SK-N-MC (cell line): ENCODE data around the gene LMF1.

Experiments used
- DNase-seq: peaks from one replicate; pipeline ENCODE4 v3.0.0-alpha.2; 2011; ENCODE audit warnings: low read depth, low spot score
- H3K27ac ChIP-seq: fragments of 200-600 bp; sonication (generic); 2 replicates; pipeline ENCODE4 v1.5.1; 2016; ENCODE audit warnings: mixed run types
- H3K36me3 ChIP-seq: fragments of 200-600 bp; sonication (generic); 2 replicates; pipeline ENCODE4 v1.6.1; 2017; ENCODE audit warnings: antibody characterized with exemption, low read length, mixed read lengths; ENCODE audit not compliant: insufficient read depth
- H3K4me3 ChIP-seq: fragments of 200-600 bp; sonication (generic); 2 replicates; pipeline ENCODE4 v1.5.1; 2016
- H3K9ac ChIP-seq: fragments of 200-600 bp; sonication (generic); 2 replicates; pipeline ENCODE4 v1.8.0; 2017; ENCODE audit warnings: mixed run types, mixed read lengths; ENCODE audit not compliant: insufficient read length
- H3K9me3 ChIP-seq: fragments of 200-600 bp; sonication (generic); 2 replicates; pipeline ENCODE4 v1.6.1; 2017; ENCODE audit warnings: low read depth, mild to moderate bottlenecking, antibody characterized with exemption, low read length, moderate library complexity, mixed read lengths
- EZH2 ChIP-seq: fragments of 200-600 bp; sonication (generic); IDR thresholded peaks from one replicate; pipeline ENCODE4 v1.6.1; 2017; ENCODE audit warnings: antibody characterized with exemption
- FOXP2 ChIP-seq: optimal IDR thresholded peaks from 2 replicates; pipeline ENCODE3; 2011; ENCODE audit warnings: mild to moderate bottlenecking, moderate library complexity; ENCODE audit not compliant: insufficient read depth; ENCODE audit errors: extremely low read length, control extremely low read depth
- POLR2AphosphoS5 ChIP-seq: IDR thresholded peaks from 2 replicates; pipeline ENCODE4 v1.6.1; 2012; ENCODE audit warnings: mild to moderate bottlenecking, low read depth, low read length, borderline replicate concordance

Gene LMF1

GRCh38 chr16:943971-944370, 26.8 kb downstream of the LMF1 start:
- Histone ChIP-seq H3K4me3 (no peak overlapping the region), H3K9ac (no peak overlapping the region), H3K9me3 (no peaks in the 10 kb centered on the region), H3K36me3 (peaks cover 5% of the 10 kb centered on the region; the same call in 1 of the 2 replicates), H3K27ac (no peak overlapping the region)
- DNase-seq, result no peak
- no peak for TF ChIP-seq EZH2
- no peak for TF ChIP-seq POLR2AphosphoS5
- TF ChIP-seq FOXP2, result no peak

GRCh38 chr16:942436-943060, 28.2 kb downstream of the LMF1 start:
- TF ChIP-seq FOXP2 (no peak), POLR2AphosphoS5 (no peak), EZH2 (no peak)
- Histone ChIP-seq H3K36me3 (peaks cover 5% of the 10 kb centered on the region; the same call in 1 of the 2 replicates), H3K9ac (no peak overlapping the region), H3K4me3 (no peak overlapping the region), H3K9me3 (no peaks in the 10 kb centered on the region), H3K27ac (no peak overlapping the region)
- DNase-seq, result no peak

GRCh38 chr16:939941-940340, 30.8 kb downstream of the LMF1 start:
- no peaks in the 10 kb centered on the region for H3K9me3 ChIP-seq
- no peak for TF ChIP-seq FOXP2
- no peak for TF ChIP-seq EZH2
- TF ChIP-seq POLR2AphosphoS5, result no peak
- peaks cover 5% of the 10 kb centered on the region; the same call in 1 of the 2 replicates for H3K36me3 ChIP-seq
- H3K4me3 ChIP-seq, result no peak overlapping the region
- no peak overlapping the region for H3K9ac ChIP-seq
- no peak for DNase-seq
- H3K27ac ChIP-seq, result no peak overlapping the region

- H3K27ac ChIP-seq, result no peak overlapping the region
- no peak overlapping the region for H3K9ac ChIP-seq
- no peaks in the 10 kb centered on the region for H3K9me3 ChIP-seq
- DNase-seq, result no peak
- H3K4me3 ChIP-seq, result no peak overlapping the region
- H3K36me3 ChIP-seq, result peaks cover 5% of the 10 kb centered on the region; the same call in 1 of the 2 replicates
- TF ChIP-seq EZH2 (no peak), FOXP2 (no peak)
These were observed 31.5 kb downstream of the LMF1 start for GRCh38 chr16:939311-939710.

GRCh38 chr16:938752-939151, 32.0 kb downstream of the LMF1 start:
- H3K27ac ChIP-seq, result no peak overlapping the region
- peaks cover 5% of the 10 kb centered on the region; the same call in 1 of the 2 replicates for H3K36me3 ChIP-seq
- DNase-seq, result no peak
- TF ChIP-seq POLR2AphosphoS5 (no peak), FOXP2 (no peak), EZH2 (no peak)
- no peaks in the 10 kb centered on the region for H3K9me3 ChIP-seq
- H3K4me3 ChIP-seq, result no peak overlapping the region
- no peak overlapping the region for H3K9ac ChIP-seq

GRCh38 chr16:938136-938535, 32.6 kb downstream of the LMF1 start:
- Histone ChIP-seq H3K4me3 (no peak overlapping the region), H3K9ac (no peak overlapping the region), H3K9me3 (no peaks in the 10 kb centered on the region), H3K36me3 (peaks cover 5% of the 10 kb centered on the region; the same call in 1 of the 2 replicates), H3K27ac (no peak overlapping the region)
- DNase-seq, result no peak
- TF ChIP-seq EZH2, result no peak
- TF ChIP-seq POLR2AphosphoS5, result no peak
- no peak for TF ChIP-seq FOXP2

- H3K36me3 ChIP-seq, result peaks cover 5% of the 10 kb centered on the region; the same call in 1 of the 2 replicates
- DNase-seq, result no peak
- no peaks in the 10 kb centered on the region for H3K9me3 ChIP-seq
- H3K9ac ChIP-seq, result no peak overlapping the region
- no peak overlapping the region for H3K27ac ChIP-seq
- no peak overlapping the region for H3K4me3 ChIP-seq
- TF ChIP-seq POLR2AphosphoS5 (no peak), FOXP2 (no peak), EZH2 (no peak)
These were observed 33.1 kb downstream of the LMF1 start for GRCh38 chr16:937723-938122.

GRCh38 chr16:937311-937710, 33.5 kb downstream of the LMF1 start:
- DNase-seq, result no peak
- no peak overlapping the region for H3K4me3 ChIP-seq
- peaks cover 5% of the 10 kb centered on the region; the same call in 1 of the 2 replicates for H3K36me3 ChIP-seq
- TF ChIP-seq EZH2 (no peak), FOXP2 (no peak), POLR2AphosphoS5 (no peak)
- no peak overlapping the region for H3K9ac ChIP-seq
- no peaks in the 10 kb centered on the region for H3K9me3 ChIP-seq
- no peak overlapping the region for H3K27ac ChIP-seq

- H3K9ac ChIP-seq, result no peak overlapping the region
- no peak for DNase-seq
- no peak for TF ChIP-seq EZH2
- TF ChIP-seq POLR2AphosphoS5, result no peak
- H3K9me3 ChIP-seq, result no peaks in the 10 kb centered on the region
- no peak overlapping the region for H3K4me3 ChIP-seq
- H3K27ac ChIP-seq, result no peak overlapping the region
- H3K36me3 ChIP-seq, result no peaks in the 10 kb centered on the region; the same call in 1 of the 2 replicates
These were observed 35.1 kb downstream of the LMF1 start for GRCh38 chr16:935684-936083.
